HG03175 (cell line): Measurements from ENCODE around the gene EPB41L4A.
A peak's percentile ranks its signal among the peaks of the same experiment; 100 is the strongest.

Source experiments
- ATAC-seq: cut with Tn5 transposase; IDR thresholded peaks from one replicate; pipeline ENCODE4 v1.9.1; 2021; ENCODE audit warnings: mild to moderate bottlenecking, moderate library complexity; ENCODE audit not compliant: unreplicated experiment

The EPB41L4A gene

GRCh38 chr5:112121258-112121657 lies 297.8 kb downstream of the EPB41L4A start:
- ATAC-seq, result no peak

GRCh38 chr5:112119969-112120368 lies 299.1 kb downstream of the EPB41L4A start:
- ATAC-seq, result no peak

GRCh38 chr5:112119508-112119907 lies 299.6 kb downstream of the EPB41L4A start:
- no peak for ATAC-seq

- ATAC-seq, result no peak
These were observed 301.5 kb downstream of the EPB41L4A start for GRCh38 chr5:112117551-112117950.

GRCh38 chr5:112116371-112116770 lies 302.7 kb downstream of the EPB41L4A start:
- ATAC-seq, result peak; percentile 77

- ATAC-seq, result no peak
These were observed 305.5 kb downstream of the EPB41L4A start for GRCh38 chr5:112113565-112113964.
